Stimulated activated CD4-positive, alpha-beta T cell treated with anti-CD3 and anti-CD28 coated beads, Interleukin-1b, Interleukin-23, amount 100 ng/mL, for 48 hours (primary cell): ENCODE results near the gene CAMK2G.
"Not testable (repeated sequence)": the region's sequence is repeated elsewhere in the genome, so short reads cannot be mapped to it uniquely, and the experiment has no call there.

Experiments used
- DNase-seq: peaks from one replicate; pipeline ENCODE4 v3.0.0-alpha.2; 2020

CAMK2G gene

DNA sequence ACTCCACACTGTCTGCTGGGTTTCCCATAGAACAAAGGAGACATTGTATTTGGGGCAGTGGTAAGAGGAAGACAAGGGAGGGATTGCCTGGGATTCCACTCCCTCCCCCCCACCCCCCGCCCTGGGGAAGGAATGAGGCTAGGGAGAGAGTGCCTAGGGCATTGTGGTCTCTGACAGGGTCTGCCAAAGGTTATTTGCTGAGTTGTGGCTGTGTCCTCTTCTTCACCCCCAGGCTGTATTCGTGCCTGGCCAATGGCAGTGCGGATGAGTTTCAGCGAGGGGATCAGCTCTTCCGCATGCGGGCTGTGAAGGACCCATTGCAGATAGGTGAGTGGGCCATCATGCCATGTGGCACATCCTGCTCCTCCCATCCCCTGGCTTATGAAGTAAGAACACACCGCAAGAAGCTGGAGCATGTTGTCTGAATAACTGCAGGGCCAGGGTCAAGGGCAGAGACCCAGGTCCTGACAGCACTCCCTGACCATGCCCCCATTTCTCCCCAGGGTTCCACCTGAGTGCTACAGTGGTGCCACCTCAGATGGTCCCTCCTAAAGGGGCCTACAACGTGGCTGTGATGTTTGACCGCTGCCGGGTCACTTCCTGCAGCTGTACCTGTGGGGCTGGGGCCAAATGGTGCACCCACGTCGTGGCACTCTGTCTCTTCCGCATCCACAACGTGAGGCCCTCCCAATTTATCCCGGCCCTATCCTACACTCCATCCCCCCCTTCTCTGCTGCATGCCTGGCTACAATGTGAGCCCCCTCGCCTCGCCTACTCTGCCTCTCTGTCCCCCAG lies 85.3 kb downstream of the CAMK2G start:
- no peak for DNase-seq

- DNase-seq, result not testable (repeated sequence)
Observed at GRCh38 chr10:73787031-73787800, 87.1 kb downstream of the CAMK2G start.

DNA sequence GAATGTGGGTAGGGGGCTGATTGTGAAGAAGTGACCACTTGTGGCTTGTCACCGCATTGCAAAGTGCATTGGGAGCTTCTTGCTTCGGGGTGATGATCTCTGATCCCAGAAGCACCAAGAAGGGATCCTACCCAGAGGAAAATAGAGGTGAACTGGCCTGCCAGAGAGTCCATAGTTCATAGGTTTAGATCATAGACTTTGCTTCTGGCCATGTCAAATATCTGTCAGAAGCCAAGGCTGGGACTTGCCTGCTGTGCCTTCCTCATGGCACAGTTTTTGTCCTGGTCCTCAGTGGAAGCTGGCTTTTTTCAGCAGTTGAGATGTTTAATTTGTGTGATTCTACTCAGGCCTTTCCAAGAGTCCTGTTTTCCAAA lies 87.9 kb downstream of the CAMK2G start:
- no peak for DNase-seq

GRCh38 chr10:73785721-73786511 lies 88.4 kb downstream of the CAMK2G start:
- DNase-seq, result peak; percentile 32

DNA sequence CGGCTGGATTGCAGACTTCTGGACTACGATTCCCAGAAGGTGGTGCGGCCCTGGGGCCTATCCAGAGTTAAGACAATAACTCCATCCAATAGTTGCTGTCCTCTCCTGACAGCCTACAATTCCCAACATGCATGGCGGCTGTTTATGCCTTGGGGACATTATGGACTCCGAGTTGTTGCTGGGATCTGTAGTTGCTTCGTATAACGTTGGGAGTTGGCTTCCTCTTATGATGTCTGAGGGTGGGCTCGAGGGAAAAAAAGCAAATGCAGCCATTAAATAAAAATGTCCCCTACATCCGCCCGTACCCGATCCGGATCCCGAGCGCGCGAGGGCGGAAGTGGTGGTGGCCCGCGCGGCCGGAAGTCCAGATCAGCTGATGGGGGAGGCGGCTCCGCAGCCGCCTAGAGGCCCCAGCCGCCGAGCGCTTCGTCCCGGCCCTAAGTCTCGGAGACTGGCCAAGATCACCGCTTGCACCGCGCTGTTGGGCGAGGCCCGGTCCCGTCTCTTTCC lies 89.1 kb downstream of the CAMK2G start, which contains the start of gene ZSWIM8:
ZSWIM8 (plus strand) TSS at position 396 of the 510 bp plus-strand sequence. CDS start 273 bp downstream, outside the sequence.
- DNase-seq, result peak; percentile 84

DNA sequence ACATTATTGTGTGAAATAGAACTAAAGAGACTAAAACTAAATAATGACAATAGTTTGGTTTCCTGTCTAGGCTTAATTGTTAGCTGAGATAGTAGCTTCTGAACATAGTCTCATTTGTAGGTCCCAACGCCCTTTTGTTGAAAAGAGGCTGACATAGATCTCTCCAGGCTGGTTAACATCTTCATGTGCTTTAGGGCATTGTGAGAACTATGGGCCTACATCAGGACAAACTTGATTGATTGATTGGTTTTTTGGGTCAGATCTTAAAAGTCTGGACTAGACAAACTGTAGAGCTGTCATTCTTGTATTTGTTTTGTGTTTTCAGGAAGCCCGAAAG lies 91.6 kb downstream of the CAMK2G start:
- DNase-seq, result no peak

DNA sequence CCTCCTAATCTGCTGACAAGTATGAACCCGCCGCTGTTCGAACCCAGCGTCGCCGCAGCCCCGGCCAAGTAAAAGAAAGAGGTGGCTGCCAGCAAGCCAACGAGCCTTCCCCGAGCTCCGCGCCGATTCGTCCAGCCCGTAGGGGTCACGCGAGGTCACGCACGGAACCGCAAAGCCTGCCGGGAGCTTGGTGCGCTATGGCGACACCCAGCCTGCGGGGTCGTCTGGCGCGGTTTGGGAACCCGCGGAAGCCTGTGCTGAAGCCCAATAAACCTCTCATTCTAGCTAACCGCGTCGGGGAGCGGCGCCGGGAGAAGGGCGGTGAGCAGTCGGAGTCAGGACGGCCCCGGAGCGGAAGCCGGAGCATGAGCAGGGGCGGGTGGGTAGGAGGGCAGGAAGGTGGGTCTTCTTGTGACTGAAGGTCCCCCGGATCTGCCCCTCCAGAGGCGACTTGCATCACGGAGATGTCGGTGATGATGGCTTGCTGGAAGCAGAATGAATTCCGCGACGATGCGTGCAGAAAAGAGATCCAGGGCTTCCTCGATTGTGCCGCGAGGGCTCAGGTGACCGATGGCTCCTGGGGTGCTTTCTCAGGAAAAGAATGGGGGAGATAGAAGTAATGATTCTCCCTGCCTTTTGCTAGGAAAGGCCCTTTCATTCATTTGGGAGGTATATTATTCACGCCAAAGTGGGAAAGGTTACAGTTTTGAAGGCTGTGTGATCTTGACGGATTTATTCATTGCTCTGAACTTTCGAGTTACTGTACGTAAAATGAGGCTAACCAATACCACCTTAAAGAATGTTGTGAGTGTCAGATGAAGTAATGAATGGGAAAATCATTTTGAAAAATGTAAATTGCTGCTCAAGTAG lies 92.2 kb downstream of the CAMK2G start, which contains the start of gene CHCHD1:
CHCHD1 (plus strand) TSS at position 170 of the 870 bp plus-strand sequence; CDS start at position 198, 28 bp downstream.
- DNase-seq, result peak; percentile 92

DNA sequence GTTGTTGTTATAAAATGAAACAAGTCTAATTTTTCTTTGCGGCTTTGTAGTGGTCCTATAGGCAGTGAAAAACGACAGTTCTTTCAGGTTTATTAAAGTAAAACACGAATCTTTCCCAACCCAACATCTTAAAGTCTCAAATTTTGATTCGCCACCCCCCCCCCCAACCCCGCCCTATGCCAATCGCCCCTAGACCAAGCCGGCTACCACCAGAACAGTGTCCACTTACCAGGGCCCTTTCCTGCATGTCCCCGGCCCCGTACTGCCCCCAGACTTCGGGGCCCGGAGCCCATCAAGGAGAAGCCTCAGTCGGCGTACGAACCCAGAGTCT lies 92.8 kb downstream of the CAMK2G start:
- DNase-seq, result no peak

GRCh38 chr10:73780966-73781365 lies 93.4 kb downstream of the CAMK2G start:
- DNase-seq, result no peak

GRCh38 chr10:73780301-73780700 lies 94.1 kb downstream of the CAMK2G start:
- no peak for DNase-seq

- DNase-seq, result no peak
Observed at GRCh38 chr10:73779539-73780197, 94.7 kb downstream of the CAMK2G start.

DNA sequence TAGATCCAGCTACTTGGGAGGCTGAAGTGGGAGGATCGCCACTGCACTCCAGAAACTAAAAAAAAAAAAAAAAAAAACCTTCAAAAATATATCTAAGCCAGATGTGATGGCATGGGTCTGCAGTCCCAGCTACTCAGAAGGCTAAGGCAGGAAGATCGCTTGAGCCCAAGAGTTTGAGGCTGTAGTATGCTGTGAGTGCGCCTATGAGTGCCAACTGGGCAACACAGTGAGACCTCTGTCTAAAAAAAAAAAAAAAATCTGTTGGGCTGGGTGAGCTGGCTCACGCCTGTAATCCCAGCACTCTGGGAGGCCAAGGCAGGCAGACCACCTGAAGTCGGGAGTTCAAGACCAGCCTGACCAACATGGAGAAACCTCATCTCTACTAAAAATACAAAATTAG lies 95.3 kb downstream of the CAMK2G start:
- DNase-seq, result no peak

DNA sequence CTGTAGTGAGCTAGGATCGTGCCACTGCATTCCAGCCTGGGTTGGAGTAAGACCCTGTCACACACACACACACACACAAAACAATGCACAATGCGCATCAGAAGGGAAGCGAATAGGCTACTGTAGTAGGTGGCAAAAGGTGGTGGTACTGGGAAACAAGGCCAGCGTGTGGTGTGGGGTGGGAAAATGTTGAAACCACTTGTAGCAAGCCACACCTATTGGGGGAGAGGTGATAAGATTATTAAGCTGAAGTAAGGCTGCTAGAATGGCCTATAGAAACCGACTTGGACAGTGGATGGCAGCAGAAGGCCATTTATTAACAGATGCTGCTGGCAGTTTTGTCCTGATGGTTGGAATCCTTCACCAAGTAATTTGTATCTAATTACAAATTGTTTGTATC lies 99.7 kb downstream of the CAMK2G start:
- no peak for DNase-seq

GRCh38 chr10:73773152-73773879 lies 101.0 kb downstream of the CAMK2G start:
- no peak for DNase-seq

- peak; percentile 78 for DNase-seq
Observed at GRCh38 chr10:73772281-73773151, 101.8 kb downstream of the CAMK2G start.

DNA sequence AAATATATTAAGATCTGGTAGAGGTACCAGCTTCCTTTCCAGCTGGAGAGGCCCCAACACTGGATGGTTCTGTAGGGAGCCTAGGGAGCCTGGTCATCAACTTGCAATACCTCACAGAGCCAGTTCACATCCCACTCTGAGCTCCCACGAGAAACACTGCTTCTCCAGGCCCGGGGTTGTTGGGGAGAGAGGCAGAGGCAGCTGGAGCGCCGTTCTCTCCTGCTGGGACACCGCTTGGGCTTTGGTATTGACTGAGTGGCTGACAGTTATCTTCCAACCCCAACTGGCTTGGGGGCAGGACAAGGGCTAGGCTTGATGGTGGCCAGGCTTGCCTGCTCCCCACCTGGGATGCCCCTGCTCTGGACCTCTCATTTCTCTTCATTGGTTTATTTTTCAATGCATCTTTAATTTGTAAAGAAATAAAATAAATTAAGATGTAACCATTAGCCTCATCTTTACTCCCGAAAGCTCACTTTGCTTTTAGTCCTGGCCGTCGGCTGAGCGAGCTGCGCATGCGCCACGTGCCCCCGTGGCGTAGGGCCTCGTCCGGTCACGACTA lies 102.6 kb downstream of the CAMK2G start:
- peak; percentile 77 for DNase-seq

GRCh38 chr10:73769396-73769795 lies 105.0 kb downstream of the CAMK2G start:
- DNase-seq, result no peak

- peak; percentile 60 for DNase-seq
Observed at GRCh38 chr10:73768881-73769280, 105.5 kb downstream of the CAMK2G start.

DNA sequence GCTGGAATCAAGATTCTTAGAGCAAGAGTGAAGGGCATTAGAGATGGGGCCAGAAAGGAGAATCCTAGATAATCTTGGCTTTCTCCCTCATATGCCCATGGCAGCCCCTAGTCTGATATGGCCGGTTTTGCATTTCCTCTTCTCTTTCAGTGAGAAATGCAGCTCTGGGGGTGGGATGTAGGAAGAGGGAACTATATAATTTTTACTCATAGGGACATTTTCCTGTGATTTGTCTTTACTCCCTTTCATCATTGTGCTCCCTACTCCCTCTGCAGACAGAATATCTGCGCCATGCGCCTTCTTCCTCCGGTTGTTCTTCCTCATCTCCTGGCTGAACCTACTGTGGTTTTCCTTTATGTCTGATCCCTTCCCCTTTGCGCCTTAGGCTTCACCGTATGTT lies 109.3 kb downstream of the CAMK2G start:
- DNase-seq, result no peak

- no peak for DNase-seq
Observed at GRCh38 chr10:73763343-73763742, 111.0 kb downstream of the CAMK2G start.
